ENCODE data around the gene GH1.

DNA sequence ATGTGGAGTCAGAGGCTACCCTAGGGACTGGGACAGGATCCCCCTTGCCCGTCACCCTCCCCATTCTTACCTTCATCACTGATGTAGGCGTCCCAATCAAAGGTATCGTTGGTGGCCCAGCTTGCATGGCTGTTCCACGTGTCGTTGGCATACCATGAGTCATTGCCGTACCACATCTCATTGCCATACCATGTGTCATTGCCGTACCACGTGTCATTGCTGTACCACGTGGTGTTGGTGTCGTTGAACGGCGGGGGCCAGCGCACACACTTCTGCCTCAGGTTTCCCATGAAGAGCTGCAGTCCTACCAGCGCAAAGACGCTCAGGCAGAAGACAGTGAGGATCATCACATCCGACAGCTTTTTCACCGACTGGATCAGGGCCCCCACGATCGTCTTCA, 49.3 kb upstream of the GH1 start:
- TF ChIP-seq, protein P1, sequence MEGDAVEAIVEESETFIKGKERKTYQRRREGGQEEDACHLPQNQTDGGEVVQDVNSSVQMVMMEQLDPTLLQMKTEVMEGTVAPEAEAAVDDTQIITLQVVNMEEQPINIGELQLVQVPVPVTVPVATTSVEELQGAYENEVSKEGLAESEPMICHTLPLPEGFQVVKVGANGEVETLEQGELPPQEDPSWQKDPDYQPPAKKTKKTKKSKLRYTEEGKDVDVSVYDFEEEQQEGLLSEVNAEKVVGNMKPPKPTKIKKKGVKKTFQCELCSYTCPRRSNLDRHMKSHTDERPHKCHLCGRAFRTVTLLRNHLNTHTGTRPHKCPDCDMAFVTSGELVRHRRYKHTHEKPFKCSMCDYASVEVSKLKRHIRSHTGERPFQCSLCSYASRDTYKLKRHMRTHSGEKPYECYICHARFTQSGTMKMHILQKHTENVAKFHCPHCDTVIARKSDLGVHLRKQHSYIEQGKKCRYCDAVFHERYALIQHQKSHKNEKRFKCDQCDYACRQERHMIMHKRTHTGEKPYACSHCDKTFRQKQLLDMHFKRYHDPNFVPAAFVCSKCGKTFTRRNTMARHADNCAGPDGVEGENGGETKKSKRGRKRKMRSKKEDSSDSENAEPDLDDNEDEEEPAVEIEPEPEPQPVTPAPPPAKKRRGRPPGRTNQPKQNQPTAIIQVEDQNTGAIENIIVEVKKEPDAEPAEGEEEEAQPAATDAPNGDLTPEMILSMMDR (CRISPR knock-in tag; IDR thresholded peaks at IDR 0.05) = no peak
- no peak for TF ChIP-seq SIN3A (IDR thresholded peaks at IDR 0.05; ENCODE audit: borderline replicate concordance, low read depth, low read length)
- TF ChIP-seq SMAD1 (CRISPR knock-in tag; IDR thresholded peaks at IDR 0.05; ENCODE audit: borderline replicate concordance, low read depth) = no peak
- TF ChIP-seq ZNF280D (CRISPR knock-in tag; IDR thresholded peaks at IDR 0.05) = no peak

Data from HepG2 (cell line).